ENCODE results near the gene WSCD1. TPM values are rescaled to one million over a fixed set of nuclear protein-coding genes. Genes with fewer than 3 reads are reported as not detected.

Gene WSCD1
- total and polyA plus RNA-seq, 2 of the 4 experiments (the other 2 are of a cell fraction), result 0.07 TPM; not detected in 1

DNA sequence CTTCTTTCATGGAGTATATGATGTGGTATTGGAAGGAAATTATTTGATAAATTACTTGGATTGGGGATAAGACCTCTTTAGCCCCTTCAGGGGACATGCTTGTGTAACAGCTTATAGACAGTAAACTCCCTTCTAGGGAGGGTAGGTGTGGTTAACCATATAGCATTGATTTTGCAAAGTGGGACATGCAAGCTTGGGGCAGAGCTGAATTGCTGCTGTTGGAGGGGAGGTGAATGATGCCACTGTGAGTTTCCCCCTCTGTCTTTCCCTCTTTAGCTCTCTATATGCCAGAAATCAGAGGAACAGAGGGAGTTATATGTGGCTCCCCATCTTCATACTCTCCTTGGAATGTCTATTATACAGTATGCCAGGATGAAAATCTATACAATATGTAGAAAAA, 54.7 kb downstream of the WSCD1 start:
- TF ChIP-seq, protein P1, sequence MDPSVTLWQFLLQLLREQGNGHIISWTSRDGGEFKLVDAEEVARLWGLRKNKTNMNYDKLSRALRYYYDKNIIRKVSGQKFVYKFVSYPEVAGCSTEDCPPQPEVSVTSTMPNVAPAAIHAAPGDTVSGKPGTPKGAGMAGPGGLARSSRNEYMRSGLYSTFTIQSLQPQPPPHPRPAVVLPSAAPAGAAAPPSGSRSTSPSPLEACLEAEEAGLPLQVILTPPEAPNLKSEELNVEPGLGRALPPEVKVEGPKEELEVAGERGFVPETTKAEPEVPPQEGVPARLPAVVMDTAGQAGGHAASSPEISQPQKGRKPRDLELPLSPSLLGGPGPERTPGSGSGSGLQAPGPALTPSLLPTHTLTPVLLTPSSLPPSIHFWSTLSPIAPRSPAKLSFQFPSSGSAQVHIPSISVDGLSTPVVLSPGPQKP (IDR thresholded peaks at IDR 0.05; ENCODE audit: borderline replicate concordance, low read depth, low read length), result no peak
- TF ChIP-seq CEBPB (IDR thresholded peaks at IDR 0.05; ENCODE audit: low read depth, low read length) (no peak), RFX5 (IDR thresholded peaks at IDR 0.05; ENCODE audit: low read depth, low read length) (no peak), RCOR1 (IDR thresholded peaks at IDR 0.05; ENCODE audit: insufficient replicate concordance, low read length) (no peak), POLR2A (IDR thresholded peaks at IDR 0.05; ENCODE audit: low read depth, low read length) (no peak), NFE2L2 (IDR thresholded peaks at IDR 0.05; ENCODE audit: low read depth, low read length) (no peak), MAZ (IDR thresholded peaks at IDR 0.05; ENCODE audit: borderline replicate concordance, low read depth, low read length) (no peak), BHLHE40 (IDR thresholded peaks at IDR 0.05; ENCODE audit: low read depth, low read length) (no peak)
- TF ChIP-seq, protein P2, sequence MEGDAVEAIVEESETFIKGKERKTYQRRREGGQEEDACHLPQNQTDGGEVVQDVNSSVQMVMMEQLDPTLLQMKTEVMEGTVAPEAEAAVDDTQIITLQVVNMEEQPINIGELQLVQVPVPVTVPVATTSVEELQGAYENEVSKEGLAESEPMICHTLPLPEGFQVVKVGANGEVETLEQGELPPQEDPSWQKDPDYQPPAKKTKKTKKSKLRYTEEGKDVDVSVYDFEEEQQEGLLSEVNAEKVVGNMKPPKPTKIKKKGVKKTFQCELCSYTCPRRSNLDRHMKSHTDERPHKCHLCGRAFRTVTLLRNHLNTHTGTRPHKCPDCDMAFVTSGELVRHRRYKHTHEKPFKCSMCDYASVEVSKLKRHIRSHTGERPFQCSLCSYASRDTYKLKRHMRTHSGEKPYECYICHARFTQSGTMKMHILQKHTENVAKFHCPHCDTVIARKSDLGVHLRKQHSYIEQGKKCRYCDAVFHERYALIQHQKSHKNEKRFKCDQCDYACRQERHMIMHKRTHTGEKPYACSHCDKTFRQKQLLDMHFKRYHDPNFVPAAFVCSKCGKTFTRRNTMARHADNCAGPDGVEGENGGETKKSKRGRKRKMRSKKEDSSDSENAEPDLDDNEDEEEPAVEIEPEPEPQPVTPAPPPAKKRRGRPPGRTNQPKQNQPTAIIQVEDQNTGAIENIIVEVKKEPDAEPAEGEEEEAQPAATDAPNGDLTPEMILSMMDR (conservative IDR thresholded peaks at IDR 0.05; ENCODE audit: low read depth, low read length), result no peak
- TF ChIP-seq, protein P3, sequence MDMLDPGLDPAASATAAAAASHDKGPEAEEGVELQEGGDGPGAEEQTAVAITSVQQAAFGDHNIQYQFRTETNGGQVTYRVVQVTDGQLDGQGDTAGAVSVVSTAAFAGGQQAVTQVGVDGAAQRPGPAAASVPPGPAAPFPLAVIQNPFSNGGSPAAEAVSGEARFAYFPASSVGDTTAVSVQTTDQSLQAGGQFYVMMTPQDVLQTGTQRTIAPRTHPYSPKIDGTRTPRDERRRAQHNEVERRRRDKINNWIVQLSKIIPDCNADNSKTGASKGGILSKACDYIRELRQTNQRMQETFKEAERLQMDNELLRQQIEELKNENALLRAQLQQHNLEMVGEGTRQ (IDR thresholded peaks at IDR 0.05; ENCODE audit: low read depth, low read length), result no peak
- H2BK20ac ChIP-seq (ENCODE audit: low read depth, low read length), result no peak overlapping the region
- H3K27ac ChIP-seq (ENCODE audit: insufficient read depth, low read length), result no peak overlapping the region
- H2AK9ac ChIP-seq (replicated peaks; ENCODE audit: low read depth, low read length, poor library complexity), result no peak overlapping the region
- H2BK15ac ChIP-seq (ENCODE audit: low read depth, low read length), result no peak overlapping the region
- no peak overlapping the region for H2BK5ac ChIP-seq (ENCODE audit: low read depth, low read length, poor library complexity, severe bottlenecking)
- CTCF ChIA-PET, result interaction anchor here (1.2 kb wide), 1 partner anchor 532 kb away, joined by 5 read pairs; no protein-coding TSS in a partner anchor
- no peaks in the 10 kb centered on the region for H3K79me1 ChIP-seq (ENCODE audit: low read depth in 1 of 2, low read length in 2 of 2)
- no peaks in the 10 kb centered on the region for H3K4me1 ChIP-seq (ENCODE audit: control insufficient read depth, insufficient read depth, low read length)
- no peak overlapping the region for H3K56ac ChIP-seq (ENCODE audit: extremely low read depth, insufficient read depth, low read length)
- H3K9ac ChIP-seq (ENCODE audit: low read depth, low read length), result no peak overlapping the region
- peaks cover 20% of the 10 kb centered on the region for H3K9me3 ChIP-seq (ENCODE audit: control insufficient read depth, insufficient read depth, low read length)
- BruUV-seq (replicated peaks), result no TSS peak
- no peaks in the 10 kb centered on the region for H4K20me1 ChIP-seq (ENCODE audit: insufficient read depth, low read length)
- no peak overlapping the region for H2AFZ ChIP-seq (replicated peaks; ENCODE audit: low read length, poor library complexity)
- ATAC-seq (ENCODE audit: low read depth) (no peak), DNase-seq (no peak)
- no peak overlapping the region for H4K5ac ChIP-seq (ENCODE audit: low read depth, low read length)
- H3K36me3 ChIP-seq (ENCODE audit: control insufficient read depth, insufficient read depth, low read length), result no peaks in the 10 kb centered on the region
- H3K23ac ChIP-seq (ENCODE audit: low read depth, low read length), result no peak overlapping the region
- no peak overlapping the region for H3K4me3 ChIP-seq (ENCODE audit: insufficient read depth, low read depth, low read length)
- no peak overlapping the region for H3K4ac ChIP-seq (ENCODE audit: low read depth, low read length)
- no peak overlapping the region for H4K8ac ChIP-seq (ENCODE audit: low read depth in 2 of 2, low read length in 2 of 2)
- no peak overlapping the region for H3K18ac ChIP-seq (ENCODE audit: low read depth, low read length)
- H2BK120ac ChIP-seq (ENCODE audit: low read depth, low read length), result no peak overlapping the region
- dilution Hi-C loops (cut with HindIII; ENCODE audit: low sequenced_read_pairs, unreplicated experiment), result no loop called here
- POLR2A ChIA-PET (ENCODE audit: unreplicated experiment), result no interaction called here
- H3K27me3 ChIP-seq (ENCODE audit: control insufficient read depth, insufficient read depth, low read length), result no peaks in the 10 kb centered on the region
- H3K9me1 ChIP-seq (ENCODE audit: insufficient read depth, low read length), result no peaks in the 10 kb centered on the region
- H4K91ac ChIP-seq (ENCODE audit: insufficient read depth, low read depth, low read length), result no peak overlapping the region
- no peak overlapping the region for H3K4me2 ChIP-seq (ENCODE audit: low read depth, low read length)
- no peak overlapping the region for H3K14ac ChIP-seq (replicated peaks; ENCODE audit: low read depth, low read length)
- in situ Hi-C loops (cut with MboI; ENCODE audit: low sequenced_read_pairs), result no loop called here
- H2AK5ac ChIP-seq (ENCODE audit: low read depth, low read length), result no peak overlapping the region
- intact Hi-C loops (cut with micrococcal nuclease), result no loop called here

Measured in IMR-90 (cell line).